ENCODE data around the gene ATG3. TPM values are rescaled to one million over a fixed set of nuclear protein-coding genes. Genes with fewer than 3 reads are reported as not detected.

Gene ATG3
- total RNA-seq, 2 donors from 2014 or later: 36.3 to 42.1 TPM

- Histone ChIP-seq H3K4me3 (ENCODE audit: low read length) (no peak overlapping the region), H3K9me3 (ENCODE audit: control insufficient read depth, low read length) (no peaks in the 10 kb centered on the region), H3K27me3 (ENCODE audit: control insufficient read depth, insufficient read depth, low read length, poor library complexity, severe bottlenecking) (no peaks in the 10 kb centered on the region), H3K27ac (ENCODE audit: low read depth, low read length) (peak overlapping the region; percentile 81), H3K9ac (ENCODE audit: extremely low read depth, low read length, poor library complexity, severe bottlenecking) (no peak overlapping the region), H3K4me1 (ENCODE audit: control insufficient read depth, insufficient read depth, low read length) (no peaks in the 10 kb centered on the region), H3K36me3 (ENCODE audit: control insufficient read depth, insufficient read depth, low read length) (no peaks in the 10 kb centered on the region)
- WGBS, 2 experiments (ENCODE audit: insufficient coverage in 1 of 2, insufficient read length in 1 of 2): 100% methylated on average over 1 to 2 of the region's 2 CpGs
- Mint-ChIP-seq H3K27ac (no peak overlapping the region), H3K4me1 (peaks cover 2% of the 10 kb centered on the region), H3K27me3 (ENCODE audit: insufficient read depth) (no peaks in the 10 kb centered on the region), H3K9me3 (no peaks in the 10 kb centered on the region), H3K4me3 (no peak overlapping the region), H3K36me3 (ENCODE audit: low read depth) (no peaks in the 10 kb centered on the region)
- TF ChIP-seq, protein P1, sequence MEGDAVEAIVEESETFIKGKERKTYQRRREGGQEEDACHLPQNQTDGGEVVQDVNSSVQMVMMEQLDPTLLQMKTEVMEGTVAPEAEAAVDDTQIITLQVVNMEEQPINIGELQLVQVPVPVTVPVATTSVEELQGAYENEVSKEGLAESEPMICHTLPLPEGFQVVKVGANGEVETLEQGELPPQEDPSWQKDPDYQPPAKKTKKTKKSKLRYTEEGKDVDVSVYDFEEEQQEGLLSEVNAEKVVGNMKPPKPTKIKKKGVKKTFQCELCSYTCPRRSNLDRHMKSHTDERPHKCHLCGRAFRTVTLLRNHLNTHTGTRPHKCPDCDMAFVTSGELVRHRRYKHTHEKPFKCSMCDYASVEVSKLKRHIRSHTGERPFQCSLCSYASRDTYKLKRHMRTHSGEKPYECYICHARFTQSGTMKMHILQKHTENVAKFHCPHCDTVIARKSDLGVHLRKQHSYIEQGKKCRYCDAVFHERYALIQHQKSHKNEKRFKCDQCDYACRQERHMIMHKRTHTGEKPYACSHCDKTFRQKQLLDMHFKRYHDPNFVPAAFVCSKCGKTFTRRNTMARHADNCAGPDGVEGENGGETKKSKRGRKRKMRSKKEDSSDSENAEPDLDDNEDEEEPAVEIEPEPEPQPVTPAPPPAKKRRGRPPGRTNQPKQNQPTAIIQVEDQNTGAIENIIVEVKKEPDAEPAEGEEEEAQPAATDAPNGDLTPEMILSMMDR (conservative IDR thresholded peaks at IDR 0.05): no peak
- no peak for DNase-seq
These were observed 44.3 kb upstream of the ATG3 start for GRCh38 chr3:112606098-112606497.

GRCh38 chr3:112605285-112605684 is 43.5 kb upstream of the ATG3 start:
- Mint-ChIP-seq H3K4me3 (no peak overlapping the region), H3K27me3 (ENCODE audit: insufficient read depth) (no peaks in the 10 kb centered on the region), H3K27ac (no peak overlapping the region), H3K4me1 (peaks cover 2% of the 10 kb centered on the region), H3K9me3 (no peaks in the 10 kb centered on the region), H3K36me3 (ENCODE audit: low read depth) (no peaks in the 10 kb centered on the region)
- no peaks in the 10 kb centered on the region for H3K27me3 ChIP-seq (ENCODE audit: control insufficient read depth, insufficient read depth, low read length, poor library complexity, severe bottlenecking)
- WGBS, 2 experiments (ENCODE audit: insufficient coverage in 1 of 2, insufficient read length in 1 of 2): 77 to 93% methylated on average over 9 of the region's 9 CpGs
- H3K36me3 ChIP-seq (ENCODE audit: control insufficient read depth, insufficient read depth, low read length): no peaks in the 10 kb centered on the region
- H3K9me3 ChIP-seq (ENCODE audit: control insufficient read depth, low read length): no peaks in the 10 kb centered on the region
- TF ChIP-seq, protein P1 (conservative IDR thresholded peaks at IDR 0.05): no peak
- DNase-seq: no peak
- H3K4me3 ChIP-seq (ENCODE audit: low read length): no peak overlapping the region
- no peaks in the 10 kb centered on the region for H3K4me1 ChIP-seq (ENCODE audit: control insufficient read depth, insufficient read depth, low read length)
- peak overlapping the region; percentile 81 for H3K27ac ChIP-seq (ENCODE audit: low read depth, low read length)
- no peak overlapping the region for H3K9ac ChIP-seq (ENCODE audit: extremely low read depth, low read length, poor library complexity, severe bottlenecking)

DNA sequence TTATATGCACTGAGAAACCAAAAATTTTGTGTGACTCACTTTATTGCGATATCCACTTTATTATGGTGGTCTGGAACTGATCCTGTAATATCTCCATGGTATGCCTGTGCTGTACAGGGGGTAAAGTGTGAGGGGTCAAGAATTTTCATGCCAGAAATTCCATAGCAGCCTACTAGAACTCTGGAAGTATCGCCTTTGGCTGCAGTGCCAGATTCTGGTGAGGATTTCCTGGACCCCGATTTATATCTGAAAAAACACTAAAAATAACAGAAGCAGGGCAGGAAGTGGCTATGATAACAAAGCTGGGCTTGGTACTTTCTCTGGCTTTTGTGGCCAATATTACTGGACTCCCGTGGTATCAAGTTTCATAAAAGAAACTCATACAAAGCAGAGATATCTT is 42.8 kb upstream of the ATG3 start:
- no peaks in the 10 kb centered on the region for H3K9me3 Mint-ChIP-seq
- H3K4me3 Mint-ChIP-seq: no peak overlapping the region

More for the DNA sequence above, 42.8 kb upstream of the ATG3 start:
- Mint-ChIP-seq H3K27ac (no peak overlapping the region), H3K36me3 (ENCODE audit: low read depth) (no peaks in the 10 kb centered on the region), H3K27me3 (ENCODE audit: insufficient read depth) (no peaks in the 10 kb centered on the region), H3K4me1 (peaks cover 2% of the 10 kb centered on the region)
- TF ChIP-seq, protein P1 (conservative IDR thresholded peaks at IDR 0.05): no peak
- H3K36me3 ChIP-seq (ENCODE audit: control insufficient read depth, insufficient read depth, low read length): no peaks in the 10 kb centered on the region
- H3K4me1 ChIP-seq (ENCODE audit: control insufficient read depth, insufficient read depth, low read length): no peaks in the 10 kb centered on the region
- no peak for DNase-seq
- no peak overlapping the region for H3K9ac ChIP-seq (ENCODE audit: extremely low read depth, low read length, poor library complexity, severe bottlenecking)
- no peak overlapping the region for H3K4me3 ChIP-seq (ENCODE audit: low read length)
- H3K27ac ChIP-seq (ENCODE audit: low read depth, low read length): peak overlapping the region; percentile 81
- H3K27me3 ChIP-seq (ENCODE audit: control insufficient read depth, insufficient read depth, low read length, poor library complexity, severe bottlenecking): no peaks in the 10 kb centered on the region
- 73 to 95% methylated on average over 2 to 4 of the region's 4 CpGs for WGBS, 2 experiments (ENCODE audit: insufficient coverage in 1 of 2, insufficient read length in 1 of 2)
- no peaks in the 10 kb centered on the region for H3K9me3 ChIP-seq (ENCODE audit: control insufficient read depth, low read length)

All from endodermal cell (in vitro differentiated cells).